Body of pancreas (tissue), 4 donors: Measurements from ENCODE around the gene RAPGEF4.

ENCODE experiments used
- CTCF ChIP-seq, 7 experiments: fragments of 450-650 bp in 4 of 7; fragments of 200-600 bp in 3 of 7; sonication (generic) in 3 of 7; IDR thresholded peaks; one replicate each; pipeline ENCODE4 v1.5.1; 2016 to 2019; ENCODE audit warnings: antibody characterized with exemption in 7 of 7
- POLR2A ChIP-seq, 3 donors: fragments of 450-650 bp; IDR thresholded peaks; one replicate each; pipeline ENCODE4 v1.6.1; 2016; ENCODE audit warnings: antibody characterized with exemption in 3 of 3, mild to moderate bottlenecking in 2 of 3

GRCh38 chr2:172711110-172711509 is 24.5 kb upstream of the RAPGEF4 start:
- no peak for TF ChIP-seq CTCF (IDR thresholded peaks at IDR 0.05)
- TF ChIP-seq POLR2A (IDR thresholded peaks at IDR 0.05): no peak
